Left ventricle myocardium inferior (tissue), 1 donor: ENCODE measurements around the gene LITAF. TPM values are rescaled to one million over a fixed set of nuclear protein-coding genes. Genes with fewer than 3 reads are reported as not detected.

Experiments
- DNase-seq: peaks from one replicate; pipeline ENCODE4 v3.0.0-alpha.2; 2020
- H3K27ac ChIP-seq: fragments of 200-600 bp; replicated peaks from 2 replicates; pipeline ENCODE4 v1.8.0; 2021
- H3K27me3 ChIP-seq: fragments of 200-600 bp; 2 replicates; pipeline ENCODE4 v1.8.0; 2021; ENCODE audit warnings: low read depth
- H3K36me3 ChIP-seq: fragments of 200-600 bp; 2 replicates; pipeline ENCODE4 v1.8.0; 2021
- H3K4me1 ChIP-seq: fragments of 200-600 bp; 2 replicates; pipeline ENCODE4 v1.8.0; 2021
- H3K4me3 ChIP-seq: fragments of 200-600 bp; 2 replicates; pipeline ENCODE4 v1.8.0; 2021; ENCODE audit warnings: mild to moderate bottlenecking, moderate library complexity
- H3K9me3 ChIP-seq: fragments of 200-600 bp; replicated peaks from 2 replicates; pipeline ENCODE4 v1.8.0; 2021
- intact Hi-C: fragments of 100-400 bp; cut with micrococcal nuclease; formaldehyde crosslinking; loops from one replicate; pipeline ENCODE4 v1.11.0; 2022
- total RNA-seq: library from RNA; stranded (reverse); fragmentation: NEBNext Ultra II Directional; extraction: Animal tissue kit (Norgen Biotek cat#: 25700); gene quantifications from one replicate; pipeline ENCODE4 v1.2.1, GENCODE V29; 2021
- TF ChIP-seq, protein P1 (sequence below): fragments of 200-600 bp; IDR thresholded peaks from 2 replicates; pipeline ENCODE4 v1.8.0; 2021; ENCODE audit warnings: antibody characterized with exemption, mild to moderate bottlenecking, borderline replicate concordance
- donor health status: DM: no; HTN: yes; CAD: no; lungs with severe emphysema.

The LITAF gene
- total RNA-seq, 1 donor from 2014 or later: 55.6 TPM

DNA sequence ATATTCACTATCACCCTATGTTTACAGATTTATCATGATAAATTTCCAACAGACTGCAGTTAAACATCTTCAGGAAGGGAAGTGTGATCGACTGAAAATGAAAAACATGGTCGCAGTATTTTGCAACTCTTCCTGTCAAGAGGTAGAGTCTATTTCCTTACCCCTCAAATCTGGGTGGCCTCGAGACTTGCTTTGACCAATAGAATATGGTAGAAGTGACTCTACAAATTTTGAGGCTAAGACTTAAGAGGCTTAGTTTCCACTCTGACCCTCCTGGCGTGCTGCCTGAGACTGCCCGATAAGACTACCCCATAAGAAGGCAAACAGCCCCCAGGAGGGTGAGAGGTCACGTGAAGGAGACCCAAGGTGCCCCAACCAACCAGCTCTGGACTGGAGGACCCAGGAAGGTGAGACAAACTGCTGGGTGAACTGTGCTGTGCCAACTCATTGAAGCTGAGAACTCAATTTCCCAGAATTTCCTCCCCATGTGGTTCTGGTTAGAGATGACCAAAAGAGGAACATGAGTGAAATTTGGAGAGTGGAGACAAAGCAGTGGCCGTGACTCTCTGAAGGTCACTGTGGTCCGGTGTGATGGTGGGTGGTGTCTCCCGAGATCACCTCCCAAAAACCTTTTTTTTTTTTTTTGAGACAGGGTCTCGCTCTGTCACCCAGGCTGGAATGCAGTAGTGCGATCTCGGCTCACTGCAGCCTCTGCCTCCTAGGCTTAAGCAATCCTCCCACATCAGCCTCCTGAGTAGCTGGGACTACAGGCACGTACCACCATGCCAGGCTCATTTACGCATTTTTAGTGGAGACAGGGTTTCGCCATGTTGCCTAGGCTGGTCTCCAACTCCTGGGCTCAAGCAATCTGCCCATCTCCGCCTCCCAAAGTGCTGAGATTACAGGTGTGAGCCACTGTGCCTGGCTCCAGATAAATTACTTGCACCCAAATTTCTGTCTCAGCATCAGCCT is 38.2 kb upstream of the LITAF start:
- TF ChIP-seq, protein P1, sequence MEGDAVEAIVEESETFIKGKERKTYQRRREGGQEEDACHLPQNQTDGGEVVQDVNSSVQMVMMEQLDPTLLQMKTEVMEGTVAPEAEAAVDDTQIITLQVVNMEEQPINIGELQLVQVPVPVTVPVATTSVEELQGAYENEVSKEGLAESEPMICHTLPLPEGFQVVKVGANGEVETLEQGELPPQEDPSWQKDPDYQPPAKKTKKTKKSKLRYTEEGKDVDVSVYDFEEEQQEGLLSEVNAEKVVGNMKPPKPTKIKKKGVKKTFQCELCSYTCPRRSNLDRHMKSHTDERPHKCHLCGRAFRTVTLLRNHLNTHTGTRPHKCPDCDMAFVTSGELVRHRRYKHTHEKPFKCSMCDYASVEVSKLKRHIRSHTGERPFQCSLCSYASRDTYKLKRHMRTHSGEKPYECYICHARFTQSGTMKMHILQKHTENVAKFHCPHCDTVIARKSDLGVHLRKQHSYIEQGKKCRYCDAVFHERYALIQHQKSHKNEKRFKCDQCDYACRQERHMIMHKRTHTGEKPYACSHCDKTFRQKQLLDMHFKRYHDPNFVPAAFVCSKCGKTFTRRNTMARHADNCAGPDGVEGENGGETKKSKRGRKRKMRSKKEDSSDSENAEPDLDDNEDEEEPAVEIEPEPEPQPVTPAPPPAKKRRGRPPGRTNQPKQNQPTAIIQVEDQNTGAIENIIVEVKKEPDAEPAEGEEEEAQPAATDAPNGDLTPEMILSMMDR: no peak
- no peak overlapping the region for H3K4me3 ChIP-seq
- DNase-seq: no peak
- peaks cover 8% of the 10 kb centered on the region for H3K4me1 ChIP-seq
- H3K27me3 ChIP-seq: no peaks in the 10 kb centered on the region
- intact Hi-C loops: no loop called here
- no peaks in the 10 kb centered on the region for H3K9me3 ChIP-seq
- no peak overlapping the region for H3K27ac ChIP-seq
- H3K36me3 ChIP-seq: no peaks in the 10 kb centered on the region

DNA sequence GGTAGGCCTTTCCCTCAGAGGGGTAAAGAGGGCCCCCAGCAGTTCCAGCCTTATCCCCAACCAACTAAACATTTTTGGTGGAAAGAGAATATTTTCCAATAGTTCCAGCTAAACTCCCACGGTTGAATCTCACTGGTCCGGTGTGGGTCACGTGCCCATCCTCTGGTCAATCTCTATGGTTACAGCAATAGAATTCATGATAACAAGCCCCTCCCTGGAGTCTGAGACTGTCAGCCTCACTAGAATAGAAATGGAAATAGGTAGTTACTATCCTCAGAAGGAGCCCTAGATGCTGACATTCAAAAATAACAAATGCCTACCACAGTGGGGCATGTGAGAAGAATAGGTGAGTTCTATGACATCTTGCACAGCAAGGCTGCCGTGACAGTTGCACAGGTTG is 37.5 kb upstream of the LITAF start:
- intact Hi-C loops: no loop called here
- H3K36me3 ChIP-seq: no peaks in the 10 kb centered on the region
- no peak for DNase-seq
- H3K9me3 ChIP-seq: no peaks in the 10 kb centered on the region
- TF ChIP-seq, protein P1: no peak
- H3K27me3 ChIP-seq: no peaks in the 10 kb centered on the region
- H3K4me3 ChIP-seq: no peak overlapping the region
- peaks cover 10% of the 10 kb centered on the region for H3K4me1 ChIP-seq
- no peak overlapping the region for H3K27ac ChIP-seq

DNA sequence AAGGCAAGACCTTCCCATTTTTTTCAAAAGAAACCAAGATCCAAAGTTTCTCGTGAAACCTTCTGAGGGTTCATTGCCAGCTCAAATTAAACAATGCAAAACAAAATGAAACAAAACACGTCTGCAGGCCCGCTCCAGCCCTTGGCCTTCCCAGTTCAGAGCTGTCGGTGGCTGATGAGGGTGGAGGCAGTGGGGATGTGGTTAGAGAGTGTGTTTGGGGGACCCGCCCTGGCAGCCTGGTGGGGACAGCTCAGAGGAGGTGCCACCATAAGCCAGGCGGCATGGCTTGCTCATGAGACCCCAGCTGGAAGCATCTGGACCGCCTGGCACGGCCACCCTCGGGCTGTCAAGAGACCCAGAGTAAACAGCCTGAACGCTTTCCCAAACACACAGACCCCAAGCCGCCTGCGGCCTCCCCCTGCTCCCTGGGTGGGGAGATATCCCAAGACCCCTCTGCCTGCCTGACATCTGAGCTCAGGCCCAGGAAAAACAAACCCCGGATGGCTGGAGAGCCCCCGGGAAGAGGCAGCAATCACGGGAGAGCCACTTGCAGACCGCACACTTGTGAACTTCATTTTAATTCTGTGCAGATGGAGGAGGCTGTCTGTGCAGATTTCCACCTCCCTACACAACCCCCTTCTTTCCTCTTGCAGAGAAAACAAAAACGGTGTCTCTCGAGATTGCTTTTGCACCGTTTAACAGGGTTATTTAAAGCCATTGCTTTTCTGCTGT is 35.4 kb upstream of the LITAF start:
- Histone ChIP-seq H3K4me1 (peaks cover 3% of the 10 kb centered on the region), H3K36me3 (no peaks in the 10 kb centered on the region), H3K27me3 (no peaks in the 10 kb centered on the region), H3K9me3 (no peaks in the 10 kb centered on the region), H3K4me3 (peak overlapping the region; percentile 41), H3K27ac (peak overlapping the region; percentile 60)
- TF ChIP-seq, protein P1: no peak
- DNase-seq: no peak
- intact Hi-C loops: no loop called here

DNA sequence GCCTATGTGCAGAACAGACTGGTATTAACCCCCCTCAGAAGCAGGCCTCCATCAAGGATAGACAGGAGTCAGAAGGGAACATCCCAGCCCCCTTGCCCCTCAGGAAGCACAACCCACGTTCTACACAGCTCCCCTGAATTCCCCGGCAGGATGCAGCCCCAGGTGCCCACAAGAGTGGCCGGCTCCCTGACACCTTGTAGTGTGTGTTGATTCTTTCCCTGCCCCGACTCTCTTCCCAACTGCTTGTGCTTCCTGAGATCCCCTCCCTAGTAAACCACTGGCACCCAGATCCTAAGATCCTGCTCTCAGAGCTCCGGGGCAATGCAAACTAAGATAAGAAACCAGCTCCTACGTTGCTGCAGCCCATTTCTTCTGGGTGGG is 34.8 kb upstream of the LITAF start:
- peaks cover 3% of the 10 kb centered on the region for H3K4me1 ChIP-seq
- DNase-seq: no peak
- TF ChIP-seq, protein P1: no peak
- intact Hi-C loops: no loop called here
- H3K27me3 ChIP-seq: no peaks in the 10 kb centered on the region
- H3K36me3 ChIP-seq: no peaks in the 10 kb centered on the region
- H3K9me3 ChIP-seq: no peaks in the 10 kb centered on the region
- peak overlapping the region; percentile 60 for H3K27ac ChIP-seq
- peak overlapping the region; percentile 41 for H3K4me3 ChIP-seq

DNA sequence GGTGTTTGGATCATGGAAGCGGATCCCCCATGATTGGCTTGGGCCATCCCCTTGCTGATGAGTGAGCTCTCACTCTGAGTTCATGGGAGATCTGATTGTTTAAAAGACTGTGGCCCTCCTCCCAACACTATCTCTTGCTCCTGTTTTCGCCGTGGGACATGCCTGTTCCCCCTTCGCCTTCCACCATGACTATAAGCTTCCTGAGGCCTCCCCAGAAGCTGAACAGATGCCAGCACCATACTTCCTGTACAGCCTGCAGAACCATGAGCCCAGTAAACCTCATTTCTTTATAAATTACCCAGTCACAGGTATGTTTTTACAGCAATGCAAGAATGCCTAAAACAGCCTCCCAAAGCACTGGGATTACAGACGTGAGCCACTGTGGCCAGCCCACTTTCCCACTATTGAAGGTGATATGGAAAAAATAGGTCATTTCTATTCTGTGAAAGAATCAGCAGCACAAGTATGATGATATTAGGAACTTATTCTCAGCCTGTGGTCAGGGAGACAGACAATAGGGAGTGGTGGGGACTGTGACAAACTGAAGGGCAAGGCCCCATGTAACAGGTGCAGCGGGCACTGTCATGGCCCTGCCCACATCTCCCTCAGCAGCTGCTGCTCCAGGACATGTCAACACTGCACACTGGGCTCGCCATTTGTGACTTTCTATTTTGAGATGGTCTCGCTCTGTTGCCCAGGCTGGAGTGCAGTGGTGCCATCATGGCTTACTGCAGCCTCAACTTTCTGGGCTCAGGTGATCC is 33.7 kb upstream of the LITAF start:
- H3K27me3 ChIP-seq: no peaks in the 10 kb centered on the region
- H3K27ac ChIP-seq: no peak overlapping the region
- peaks cover 3% of the 10 kb centered on the region for H3K4me1 ChIP-seq
- TF ChIP-seq, protein P1: no peak
- no peak overlapping the region for H3K4me3 ChIP-seq
- DNase-seq: no peak
- intact Hi-C loops: no loop called here
- H3K9me3 ChIP-seq: no peaks in the 10 kb centered on the region
- no peaks in the 10 kb centered on the region for H3K36me3 ChIP-seq
